ENCODE results near the gene LIPH. TPM values are rescaled to one million over a fixed set of nuclear protein-coding genes. Genes with fewer than 3 reads are reported as not detected.

Gene LIPH
- total RNA-seq (1 to 10 TPM in 5 of 7 donors, under 1 TPM in 2; 0.83 to 3.1 (median 1.7) TPM), polyA plus RNA-seq (under 1 TPM; 0.03 to 0.38 (median 0.09) TPM)
- long read RNA-seq, donor 1, full-length matches to known transcripts: 1 of 1 reads
- long read RNA-seq, donor 1, partial matches to known transcripts: 0 of 1 reads
- long read RNA-seq, donor 1, other reads (novel, unspliced or antisense): 0 of 1 reads
- long read RNA-seq, donor 2: 0 reads

DNA sequence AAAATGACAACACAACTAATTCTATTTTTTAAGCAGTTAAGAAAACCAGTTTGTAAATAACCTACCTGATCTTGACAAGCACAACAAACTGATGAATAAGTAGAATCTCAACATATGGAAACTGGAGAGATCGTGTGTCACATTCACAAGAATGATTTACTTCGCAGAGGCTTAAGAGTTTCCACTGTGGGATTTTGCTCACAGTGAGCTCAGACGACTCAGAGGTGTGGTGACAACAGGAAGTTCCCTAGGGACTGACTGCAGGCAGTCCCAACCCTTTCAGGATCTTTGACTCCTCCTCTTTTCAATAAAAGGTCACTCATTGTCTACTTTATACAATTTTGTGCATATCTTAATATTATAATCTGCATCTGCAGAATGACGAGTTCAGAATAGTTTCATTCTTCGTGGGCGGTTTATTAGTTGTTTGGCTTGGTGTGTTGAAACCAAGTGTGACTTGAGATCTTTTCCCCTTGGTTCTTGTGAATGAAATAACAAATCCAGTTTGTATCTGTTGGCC is at the start of gene LIPH:
Gene LIPH (minus strand): TSS at position 231 of the 520 bp plus-strand sequence. CDS start 117 bp downstream, at position 114.
- Histone ChIP-seq H3K4me3 (peak within 1 kb of the TSS in 3 of 8 donors; percentile 1 to 43 (median 16)), H3K27me3 (replicated peaks in 1 of 7) (peaks cover 0 to 5% (median 0%) of the 10 kb centered on the region in 7 donors), H3K27ac (no peak within 1 kb of the TSS), H3K4me1 (peaks cover 0 to 6% (median 2%) of the 10 kb centered on the region in 6 donors), H3K36me3 (no peaks in the 10 kb centered on the region), H3K9me3 (no peaks in the 10 kb centered on the region)
- peak in 1 of 3 donors; percentile 34 for TF ChIP-seq POLR2AphosphoS5 (IDR thresholded peaks at IDR 0.05)
- TF ChIP-seq, protein P1, sequence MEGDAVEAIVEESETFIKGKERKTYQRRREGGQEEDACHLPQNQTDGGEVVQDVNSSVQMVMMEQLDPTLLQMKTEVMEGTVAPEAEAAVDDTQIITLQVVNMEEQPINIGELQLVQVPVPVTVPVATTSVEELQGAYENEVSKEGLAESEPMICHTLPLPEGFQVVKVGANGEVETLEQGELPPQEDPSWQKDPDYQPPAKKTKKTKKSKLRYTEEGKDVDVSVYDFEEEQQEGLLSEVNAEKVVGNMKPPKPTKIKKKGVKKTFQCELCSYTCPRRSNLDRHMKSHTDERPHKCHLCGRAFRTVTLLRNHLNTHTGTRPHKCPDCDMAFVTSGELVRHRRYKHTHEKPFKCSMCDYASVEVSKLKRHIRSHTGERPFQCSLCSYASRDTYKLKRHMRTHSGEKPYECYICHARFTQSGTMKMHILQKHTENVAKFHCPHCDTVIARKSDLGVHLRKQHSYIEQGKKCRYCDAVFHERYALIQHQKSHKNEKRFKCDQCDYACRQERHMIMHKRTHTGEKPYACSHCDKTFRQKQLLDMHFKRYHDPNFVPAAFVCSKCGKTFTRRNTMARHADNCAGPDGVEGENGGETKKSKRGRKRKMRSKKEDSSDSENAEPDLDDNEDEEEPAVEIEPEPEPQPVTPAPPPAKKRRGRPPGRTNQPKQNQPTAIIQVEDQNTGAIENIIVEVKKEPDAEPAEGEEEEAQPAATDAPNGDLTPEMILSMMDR (IDR thresholded peaks at IDR 0.05 in 8 of 11, conservative IDR thresholded peaks at IDR 0.05 in 3 of 11): no peak
- 41 to 50% (median 45%) methylated on average over 6 of the region's 6 CpGs for WGBS, 5 donors
- intact Hi-C loops (cut with DNase I; ENCODE audit: low total_unique reads): no loop called here
- DNase-seq: no peak

DNA sequence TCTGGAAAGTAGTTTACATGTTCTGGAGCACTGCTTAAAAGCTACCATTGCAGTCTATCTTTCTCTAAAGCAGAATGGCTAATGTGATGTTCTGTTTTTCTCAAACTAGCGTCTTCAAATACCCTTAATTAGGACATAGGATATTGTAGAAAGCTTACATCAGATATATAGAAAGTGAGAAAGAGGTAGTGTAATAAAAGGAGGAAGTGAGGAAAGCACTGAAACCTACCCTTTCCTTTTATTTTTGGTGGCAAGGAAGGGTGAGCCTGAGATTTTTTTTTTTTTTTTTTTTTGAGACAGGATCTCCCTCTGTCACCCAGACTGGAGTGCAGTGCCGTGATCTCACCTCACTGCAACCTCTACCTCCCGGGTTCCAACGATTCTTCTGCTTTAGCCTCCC is 43.1 kb upstream of the LIPH start:
- H3K36me3 ChIP-seq: peaks cover 0 to 92% (median 29%) of the 10 kb centered on the region in 6 donors
- WGBS, 5 donors: 36 to 62% (median 52%) methylated on average over 4 of the region's 4 CpGs
- no peak overlapping the region for H3K4me3 ChIP-seq
- peaks cover 0 to 41% (median 19%) of the 10 kb centered on the region in 6 donors for H3K4me1 ChIP-seq
- intact Hi-C loops (cut with DNase I; ENCODE audit: low total_unique reads): no loop called here
- no peaks in the 10 kb centered on the region for H3K27me3 ChIP-seq (replicated peaks in 1 of 7)
- DNase-seq: no peak
- TF ChIP-seq, protein P1 (IDR thresholded peaks at IDR 0.05 in 8 of 11, conservative IDR thresholded peaks at IDR 0.05 in 3 of 11): no peak
- TF ChIP-seq POLR2A (IDR thresholded peaks at IDR 0.05) (no peak), POLR2AphosphoS5 (IDR thresholded peaks at IDR 0.05) (no peak)
- peak overlapping the region in 7 of 8 donors; percentile 34 to 70 (median 59) for H3K27ac ChIP-seq
- no peaks in the 10 kb centered on the region for H3K9me3 ChIP-seq

DNA sequence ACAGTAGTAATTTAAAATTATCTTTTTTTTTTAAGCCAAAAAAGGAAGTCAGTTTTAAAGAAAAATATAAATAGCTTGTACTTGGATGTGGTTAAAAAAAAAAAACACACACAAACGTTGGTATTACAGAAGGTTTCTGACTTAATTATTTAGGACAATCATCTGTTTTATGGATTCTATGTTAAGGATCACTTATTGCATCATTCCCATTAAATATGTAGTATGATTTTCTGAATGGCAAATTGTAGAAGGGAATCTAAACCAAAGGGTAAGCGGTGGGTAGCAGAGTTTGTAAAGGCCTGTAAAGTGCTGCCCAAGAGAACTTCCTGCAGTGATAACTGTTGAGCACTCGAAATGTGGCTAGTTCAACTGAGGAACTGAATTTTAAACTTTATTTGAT is 41.7 kb upstream of the LIPH start:
- H3K4me3 ChIP-seq: no peak overlapping the region
- intact Hi-C loops (cut with DNase I; ENCODE audit: low total_unique reads): no loop called here
- peaks cover 0 to 52% (median 25%) of the 10 kb centered on the region in 6 donors for H3K4me1 ChIP-seq
- H3K27ac ChIP-seq: peak overlapping the region in 3 of 8 donors; percentile 6 to 70 (median 70)
- no peaks in the 10 kb centered on the region for H3K9me3 ChIP-seq
- TF ChIP-seq POLR2A (IDR thresholded peaks at IDR 0.05) (no peak), POLR2AphosphoS5 (IDR thresholded peaks at IDR 0.05) (no peak)
- TF ChIP-seq, protein P1 (IDR thresholded peaks at IDR 0.05 in 8 of 11, conservative IDR thresholded peaks at IDR 0.05 in 3 of 11): no peak
- 33 to 52% (median 42%) methylated on average over 3 of the region's 3 CpGs for WGBS, 5 donors
- H3K27me3 ChIP-seq (replicated peaks in 1 of 7): no peaks in the 10 kb centered on the region
- DNase-seq: no peak
- H3K36me3 ChIP-seq: peaks cover 0 to 90% (median 26%) of the 10 kb centered on the region in 6 donors

DNA sequence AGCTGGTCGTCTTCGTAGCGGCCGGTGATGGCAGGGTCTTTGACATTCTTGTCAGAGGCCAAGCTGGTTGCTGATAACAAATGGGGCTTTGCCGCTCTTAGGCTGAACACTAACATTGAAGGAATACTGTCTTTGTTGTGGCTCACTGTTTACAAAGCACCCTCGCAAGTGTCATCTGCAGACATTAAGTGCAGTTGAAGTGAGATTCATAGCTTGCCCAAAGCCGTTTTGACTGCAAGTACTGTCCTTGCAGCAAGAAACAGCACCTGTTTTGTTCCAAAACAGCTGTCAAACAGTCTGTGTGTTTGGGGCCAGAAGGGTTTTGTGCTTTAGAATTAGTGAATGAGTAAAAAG is 34.3 kb upstream of the LIPH start:
- Histone ChIP-seq H3K4me3 (peak overlapping the region; percentile 78 to 96 (median 84)), H3K9me3 (no peaks in the 10 kb centered on the region), H3K27ac (peak overlapping the region; percentile 94 to 99 (median 98)), H3K4me1 (peaks cover 11 to 66% (median 46%) of the 10 kb centered on the region in 6 donors), H3K36me3 (peaks cover 0 to 24% (median 11%) of the 10 kb centered on the region in 6 donors), H3K27me3 (replicated peaks in 1 of 7) (no peaks in the 10 kb centered on the region)
- DNase-seq: no peak
- intact Hi-C loops (cut with DNase I; ENCODE audit: low total_unique reads): loop anchor here (10.0 kb wide), 1 partner anchor 92 kb away; the partner anchor contains the start of gene TMEM41A
- no peak for TF ChIP-seq POLR2A (IDR thresholded peaks at IDR 0.05)
- no peak for TF ChIP-seq POLR2AphosphoS5 (IDR thresholded peaks at IDR 0.05)
- TF ChIP-seq, protein P1 (IDR thresholded peaks at IDR 0.05 in 8 of 11, conservative IDR thresholded peaks at IDR 0.05 in 3 of 11): no peak
- WGBS, 5 donors: 0 to 5% (median 2%) methylated on average over 6 to 7 of the region's 7 CpGs
